ENCODE data around the gene TMA7.

The TMA7 gene

GRCh38 chr3:48403533-48404439, 36.3 kb upstream of the TMA7 start (continued):
- TF ChIP-seq ZNF18 (tag by site-specific recombination; IDR thresholded peaks at IDR 0.05): no peak
- no peak for TF ChIP-seq FEZF1 (tag by site-specific recombination; IDR thresholded peaks at IDR 0.05)
- no peak for TF ChIP-seq ZNF335 (tag by site-specific recombination; conservative IDR thresholded peaks at IDR 0.05)
- no peak for TF ChIP-seq ZBTB44 (tag by site-specific recombination; IDR thresholded peaks at IDR 0.05)
- no peak for TF ChIP-seq ZXDB (tag by site-specific recombination; IDR thresholded peaks at IDR 0.05)
- no peak for TF ChIP-seq ZBTB49 (tag by site-specific recombination; IDR thresholded peaks at IDR 0.05; ENCODE audit: low read depth)
- TF ChIP-seq KLF17 (tag by site-specific recombination; IDR thresholded peaks at IDR 0.05): no peak

GRCh38 chr3:48404440-48405342, 35.4 kb upstream of the TMA7 start:
- no peaks in the 10 kb centered on the region for H3K4me1 ChIP-seq (ENCODE audit: control insufficient read depth, insufficient read depth, low read length)
- H3K36me3 ChIP-seq (ENCODE audit: control insufficient read depth in 2 of 2, insufficient read depth in 1 of 2, low read length in 2 of 2): peaks cover 0 to 45% of the 10 kb centered on the region in 2 experiments; a peak in 1 of 3 replicates
- CTCF ChIA-PET: interaction anchor here (1.2 to 7.2 kb wide), 2 partner anchors 30 to 32 kb away, joined by 3 to 238 read pairs; no protein-coding TSS in a partner anchor
- no peak for TF ChIP-seq ZNF639 (tag by site-specific recombination; IDR thresholded peaks at IDR 0.05)
- TF ChIP-seq PRDM2 (tag by site-specific recombination; IDR thresholded peaks at IDR 0.05; ENCODE audit: borderline replicate concordance): no peak
- no peak for TF ChIP-seq TCF7L2 (IDR thresholded peaks at IDR 0.05; ENCODE audit: borderline replicate concordance, low read depth, low read length)
- TF ChIP-seq ZNF488 (tag by site-specific recombination; IDR thresholded peaks at IDR 0.05): no peak
- no peak for TF ChIP-seq SP3 (tag by site-specific recombination; IDR thresholded peaks at IDR 0.05)
- TF ChIP-seq ZNF544 (tag by site-specific recombination; IDR thresholded peaks at IDR 0.05): no peak
- no peak for TF ChIP-seq ZNF555 (tag by site-specific recombination; conservative IDR thresholded peaks at IDR 0.05)
- TF ChIP-seq ZBTB17 (tag by site-specific recombination; IDR thresholded peaks at IDR 0.05): no peak
- TF ChIP-seq ZNF843 (tag by site-specific recombination; IDR thresholded peaks at IDR 0.05): no peak
- H3K27ac ChIP-seq (ENCODE audit: extremely low read depth, low read depth, low read length): no peak overlapping the region
- H3K4me3 ChIP-seq (ENCODE audit: low read depth, low read length): no peak overlapping the region
- H3K9me3 ChIP-seq (ENCODE audit: control insufficient read depth, insufficient read depth, low read depth, low read length): no peaks in the 10 kb centered on the region
- POLR2A ChIA-PET: interaction anchor here (1.3 kb wide), 1 partner anchor 32 kb away, joined by 5 read pairs; no protein-coding TSS in a partner anchor
